HG03039 (cell line): ENCODE measurements around the gene SERPINE1.

Source experiments
- ATAC-seq: cut with Tn5 transposase; IDR thresholded peaks from one replicate; pipeline ENCODE4 v1.9.1; 2021; ENCODE audit warnings: mild to moderate bottlenecking, moderate library complexity; ENCODE audit not compliant: unreplicated experiment

The SERPINE1 gene

GRCh38 chr7:101166909-101167644 is 40.2 kb downstream of the SERPINE1 start:
- no peak for ATAC-seq

DNA sequence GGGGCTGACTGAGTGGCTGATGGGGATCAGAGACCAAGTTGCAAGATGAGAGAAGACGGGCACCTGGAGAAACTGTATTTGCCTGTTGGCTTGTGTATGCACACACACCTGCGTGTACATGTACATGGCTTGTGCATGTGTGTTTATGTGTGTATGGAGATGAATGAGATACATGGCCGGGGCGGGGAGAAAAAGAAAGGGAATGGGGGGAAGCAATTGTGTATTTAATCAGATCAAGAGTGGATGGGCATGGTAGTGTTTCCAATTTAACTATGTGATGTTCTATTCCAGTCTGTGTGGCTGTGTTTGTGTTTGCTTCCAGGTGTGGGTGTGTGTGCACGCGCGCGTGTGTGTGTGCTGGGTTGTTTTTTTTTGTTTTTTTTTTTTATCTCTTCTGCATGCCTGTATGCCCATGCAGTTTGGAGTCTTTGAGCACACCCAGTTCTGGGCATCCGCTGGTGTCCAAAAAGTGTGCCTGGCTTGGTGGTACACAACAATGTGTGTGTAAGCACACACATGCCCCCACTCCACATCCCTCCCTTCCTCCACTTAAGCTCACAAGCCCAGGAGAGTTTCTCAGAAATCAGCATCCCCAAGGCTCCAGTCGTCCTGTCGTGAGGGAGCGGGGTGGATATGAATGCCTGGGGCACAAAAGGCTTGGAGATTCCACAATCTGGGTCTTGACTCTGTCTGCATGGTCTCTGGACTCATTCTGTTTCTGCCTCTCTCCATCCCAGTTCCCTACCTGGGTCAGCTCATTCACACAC is 40.9 kb downstream of the SERPINE1 start:
- no peak for ATAC-seq

GRCh38 chr7:101168412-101169049 is 41.6 kb downstream of the SERPINE1 start:
- no peak for ATAC-seq

DNA sequence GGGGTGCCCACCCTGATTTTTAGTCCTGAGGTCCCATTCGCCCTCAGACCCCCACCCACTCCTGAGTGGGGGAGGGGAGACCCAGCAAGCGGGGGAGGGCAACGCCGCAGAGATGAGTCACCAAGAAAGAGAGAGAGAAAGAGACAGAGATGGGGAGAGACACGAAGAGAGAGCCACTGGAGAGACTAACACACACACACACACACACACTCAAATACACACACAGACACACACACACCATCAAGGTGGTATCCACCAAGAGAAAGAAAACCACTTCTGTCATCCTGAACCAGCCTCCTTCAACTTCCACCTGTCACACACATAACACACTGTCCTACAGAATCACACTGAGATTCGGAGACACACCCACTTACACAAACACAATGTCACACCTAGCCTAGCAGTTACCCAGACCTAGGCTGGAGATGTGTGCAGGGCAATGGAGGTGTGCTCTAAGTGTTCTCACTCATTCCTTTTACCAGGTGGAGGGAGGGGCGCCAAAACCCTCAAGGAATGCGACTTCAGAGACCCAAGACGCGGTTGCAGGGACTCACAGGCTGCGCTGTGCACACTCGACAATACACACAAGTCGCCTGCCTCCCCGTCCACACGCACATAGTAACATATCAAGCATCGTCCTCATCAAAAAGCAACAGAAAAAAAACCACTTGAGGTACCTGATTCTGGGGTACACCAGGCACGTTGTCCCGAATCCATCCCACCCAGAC is 42.4 kb downstream of the SERPINE1 start:
- ATAC-seq = no peak

GRCh38 chr7:101169838-101170551 is 43.1 kb downstream of the SERPINE1 start:
- no peak for ATAC-seq

DNA sequence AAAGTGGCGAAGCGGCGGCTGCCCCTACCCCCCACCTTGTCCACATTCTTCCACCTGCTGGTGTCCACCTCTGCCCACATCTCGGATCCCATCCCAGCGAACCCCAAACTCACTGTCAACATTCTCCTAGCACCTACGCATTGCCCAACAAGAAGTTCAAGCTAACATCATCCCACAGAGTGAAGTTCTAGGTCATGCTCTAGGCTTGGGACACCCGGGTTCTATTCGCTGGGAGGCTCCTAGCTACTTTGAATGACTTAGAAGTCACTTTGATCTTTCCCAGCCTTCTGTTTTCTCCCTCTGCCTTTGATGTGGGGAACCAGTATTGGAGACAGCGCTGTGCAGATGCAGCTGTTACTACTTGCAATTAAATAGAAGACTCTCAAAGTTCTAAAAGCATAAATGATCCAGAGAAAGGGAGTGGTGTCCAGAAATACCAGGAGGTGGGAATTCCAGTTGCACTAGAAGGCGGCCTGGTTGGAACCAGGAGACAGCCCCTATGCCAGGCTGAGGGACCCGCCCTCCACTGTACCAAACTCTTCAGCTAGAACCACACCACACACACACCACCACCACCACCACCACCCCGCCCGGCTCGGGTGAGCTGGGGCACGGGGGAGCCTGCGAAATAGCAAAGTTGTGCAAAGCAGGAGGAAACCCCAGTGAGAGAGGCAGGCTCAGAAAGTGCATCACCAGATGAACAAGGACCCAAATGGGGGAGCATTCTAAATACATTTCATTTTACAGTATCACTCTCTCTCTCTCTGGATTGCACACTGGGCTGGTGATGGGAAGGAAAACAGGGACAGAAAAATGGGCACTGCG is 43.9 kb downstream of the SERPINE1 start:
- no peak for ATAC-seq

DNA sequence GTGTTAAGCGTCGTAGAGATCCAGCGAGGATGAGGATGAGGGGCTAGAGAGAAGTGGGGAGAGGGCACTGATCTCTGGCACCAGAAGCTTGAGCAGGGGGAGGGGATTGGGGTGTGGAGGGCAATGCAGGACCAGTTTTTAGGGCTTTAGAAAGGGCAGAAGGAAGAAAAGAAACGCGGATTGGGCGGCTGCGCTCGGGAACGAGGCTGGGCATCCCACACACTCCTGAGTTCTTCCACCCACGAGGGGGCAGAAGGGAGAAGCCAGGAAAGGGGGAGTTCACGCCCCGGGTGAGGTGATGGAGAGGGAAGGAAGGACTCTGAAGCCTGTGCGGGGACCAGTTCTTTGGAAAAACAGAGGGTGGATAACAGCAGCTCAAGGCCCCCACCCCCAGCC is 44.5 kb downstream of the SERPINE1 start:
- no peak for ATAC-seq

DNA sequence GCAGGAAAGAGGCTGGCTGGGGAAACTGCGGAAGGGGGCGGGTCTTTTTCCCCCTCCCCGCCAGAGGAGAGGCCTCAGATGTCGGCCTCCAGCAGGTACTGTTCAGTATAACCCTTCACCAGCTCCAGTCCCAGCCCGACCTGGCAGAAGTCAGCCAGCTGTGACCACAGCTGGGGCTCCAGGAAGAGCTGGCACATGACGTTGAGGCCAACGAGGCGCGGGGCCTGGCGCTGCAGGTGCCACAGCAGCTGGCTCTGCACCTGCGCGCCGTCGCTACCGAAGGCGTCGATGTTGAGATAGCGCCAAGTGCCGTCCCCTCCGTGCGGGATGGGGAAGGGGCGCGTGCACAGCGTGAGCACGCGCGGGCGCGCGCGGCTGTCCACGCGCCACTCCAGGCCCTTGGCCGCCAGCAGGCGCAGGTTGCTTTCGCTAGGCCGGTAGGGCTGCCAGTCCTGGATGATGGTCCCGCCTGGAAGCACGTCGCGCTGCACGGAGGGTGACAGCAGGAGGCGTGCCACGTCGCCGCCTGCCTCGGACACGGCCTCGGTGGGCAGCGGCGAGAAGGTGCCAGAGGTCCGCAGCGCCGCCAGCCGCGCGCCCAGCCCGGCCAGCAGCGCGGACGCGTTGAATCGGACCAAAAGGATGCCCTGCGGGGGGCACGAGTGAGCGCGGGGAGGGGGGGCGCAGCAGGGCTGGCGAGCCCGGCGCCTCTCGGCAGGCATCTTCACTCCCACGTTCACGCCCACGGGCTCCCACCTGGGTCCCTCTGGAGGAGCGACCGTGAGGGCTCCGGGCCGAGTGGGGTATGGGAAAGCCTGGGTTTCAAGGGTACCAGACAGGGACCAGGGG is 45.3 kb downstream of the SERPINE1 start:
- no peak for ATAC-seq

- ATAC-seq = no peak
These were observed 46.2 kb downstream of the SERPINE1 start for GRCh38 chr7:101172854-101173751.

- no peak for ATAC-seq
These were observed 46.9 kb downstream of the SERPINE1 start for GRCh38 chr7:101173752-101174244.

GRCh38 chr7:101174322-101174854 is 47.5 kb downstream of the SERPINE1 start:
- no peak for ATAC-seq

DNA sequence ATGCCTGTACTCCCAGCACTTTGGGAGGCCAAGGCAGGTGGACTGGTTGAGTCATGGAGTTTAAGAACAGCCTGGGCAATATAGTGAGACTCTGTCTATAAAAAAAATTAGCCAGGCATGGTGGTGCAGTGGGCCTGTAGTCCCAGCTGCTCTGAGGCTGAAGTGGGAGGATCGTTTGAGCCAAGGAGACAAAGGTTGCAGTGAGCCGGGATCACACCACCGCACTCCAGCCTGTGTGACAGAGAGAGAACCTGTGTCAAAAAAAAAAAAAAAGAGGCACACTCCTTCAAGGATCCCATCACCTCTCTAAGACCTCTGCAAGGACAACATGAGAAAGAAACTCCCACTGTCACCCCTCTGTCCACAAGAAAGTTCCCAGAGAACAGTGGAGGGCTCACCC is 48.8 kb downstream of the SERPINE1 start:
- ATAC-seq = no peak

DNA sequence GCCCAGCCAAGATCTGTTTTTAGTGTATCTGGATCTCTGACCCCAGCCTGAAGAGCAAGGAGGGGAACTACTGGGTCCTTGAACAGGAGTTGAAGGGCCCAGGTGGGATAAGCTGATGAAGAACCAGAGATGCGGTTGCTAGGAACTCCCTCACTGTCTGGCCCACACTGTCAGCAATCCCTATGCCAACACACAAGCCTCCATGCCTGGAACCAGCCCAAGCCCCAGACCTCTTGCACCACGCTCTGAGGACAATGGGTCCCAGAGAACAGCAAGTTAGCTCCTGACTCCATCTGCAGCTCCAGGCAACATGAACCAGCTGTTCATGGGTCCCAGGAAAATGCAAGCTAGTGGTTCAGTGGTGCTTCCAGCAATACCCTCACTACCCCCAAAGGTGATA is 50.7 kb downstream of the SERPINE1 start:
- no peak for ATAC-seq

DNA sequence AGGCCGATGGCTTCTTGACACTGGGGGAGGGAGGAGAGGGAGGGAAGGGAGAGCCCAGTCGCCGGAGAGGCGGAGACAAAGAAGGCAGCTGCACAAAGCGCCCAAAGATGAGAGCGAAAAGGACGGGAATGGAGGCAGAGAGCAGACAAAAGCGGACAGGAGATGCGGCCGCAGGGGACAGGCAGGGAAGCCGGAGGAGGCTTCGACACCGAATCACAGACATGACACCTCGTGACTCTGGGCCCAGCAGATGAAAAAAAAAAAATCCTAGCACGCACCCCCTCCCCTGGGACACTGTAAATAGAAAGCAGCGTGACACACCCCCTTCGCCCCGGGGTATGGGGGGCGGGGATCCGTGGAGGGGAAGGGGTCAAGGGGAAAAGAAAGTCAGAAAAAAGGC is 52.2 kb downstream of the SERPINE1 start:
- ATAC-seq = no peak

GRCh38 chr7:101179713-101180112 is 52.8 kb downstream of the SERPINE1 start:
- ATAC-seq = no peak

DNA sequence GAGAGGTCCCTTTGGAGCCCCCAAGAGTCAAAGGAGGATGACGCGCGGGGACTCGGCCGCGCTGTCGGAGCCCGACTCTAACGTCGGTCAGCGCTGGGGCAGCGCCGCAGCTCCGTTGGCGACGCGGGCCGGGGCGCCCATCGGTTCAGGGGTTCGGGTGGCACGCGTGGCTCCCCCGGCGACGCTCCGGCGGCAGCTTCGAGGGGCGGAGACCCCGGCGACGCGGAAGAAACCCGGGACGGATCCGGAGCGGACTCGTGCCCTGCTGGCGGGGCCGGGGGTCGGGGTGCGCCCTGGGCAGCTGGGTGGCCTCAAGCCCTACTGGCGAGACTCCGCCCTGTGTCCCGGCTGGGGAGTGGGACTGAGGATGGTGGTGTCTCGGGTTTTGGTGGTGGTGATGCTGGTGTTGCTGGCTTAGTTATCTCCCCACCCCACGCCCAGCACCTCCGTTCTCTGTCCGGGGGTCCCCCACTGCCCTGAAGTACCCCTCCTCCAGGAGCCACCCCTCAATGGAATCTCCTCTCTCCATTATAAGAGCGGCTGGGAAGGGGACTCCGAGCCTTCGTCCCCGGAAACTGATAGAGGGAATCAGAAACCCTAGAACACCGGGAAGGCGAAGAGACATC is 53.3 kb downstream of the SERPINE1 start, which contains the start of gene NAT16:
NAT16 (minus strand) TSS at position 164 of the 626 bp plus-strand sequence. CDS start 5,486 bp downstream, outside the sequence.
- no peak for ATAC-seq
